BJ (cell line): ENCODE results near the gene SLC10A3. TPM values are rescaled to one million over a fixed set of nuclear protein-coding genes. Genes with fewer than 3 reads are reported as not detected.

Experiments
- CTCF ChIA-PET: fragments of 350-600 bp; formaldehyde crosslinking; extraction: SDS; loops from one replicate; lab custom pipeline; 2021; ENCODE audit warnings: antibody characterized with exemption, inconsistent platforms; lab: Yijun Ruan, JAX
- POLR2A ChIA-PET: fragments of 300-600 bp; sonication (Branson Sonifier 250); formaldehyde crosslinking; extraction: SDS; loops from one replicate; lab custom pipeline; 2021; ENCODE audit warnings: antibody characterized with exemption; lab: Charles Lee
- DNase-seq: peaks from one replicate; pipeline ENCODE4 v3.0.0-alpha.2; 2011; ENCODE audit warnings: low read depth
- H3K27me3 ChIP-seq: 2 replicates; pipeline ENCODE4 v1.6.0; 2011; ENCODE audit warnings: low read length; ENCODE audit not compliant: control insufficient read depth, insufficient read depth
- H3K36me3 ChIP-seq: 2 replicates; pipeline ENCODE4 v1.5.1; 2011; ENCODE audit warnings: low read length; ENCODE audit not compliant: control insufficient read depth, insufficient read depth
- H3K4me3 ChIP-seq: 2 replicates; pipeline ENCODE4 v1.5.1; 2011; ENCODE audit warnings: low read depth, mild to moderate bottlenecking, control low read depth, low read length
- polyA plus RNA-seq: library from polyadenylated mRNA; depleted of rRNA; stranded (reverse); fragments of >200 nt; gene quantifications from 2 replicates; pipeline ENCODE4 v1.2.3, GENCODE V29; 2011
- TF ChIP-seq, protein P1 (sequence below): IDR thresholded peaks from 2 replicates; pipeline ENCODE4 v1.5.1; 2011; ENCODE audit warnings: low read depth, mild to moderate bottlenecking, control low read depth, inconsistent platforms, low read length, moderate library complexity; ENCODE audit not compliant: insufficient read depth

Gene SLC10A3
- polyA plus RNA-seq, 1 experiment, result 45.6 TPM

DNA sequence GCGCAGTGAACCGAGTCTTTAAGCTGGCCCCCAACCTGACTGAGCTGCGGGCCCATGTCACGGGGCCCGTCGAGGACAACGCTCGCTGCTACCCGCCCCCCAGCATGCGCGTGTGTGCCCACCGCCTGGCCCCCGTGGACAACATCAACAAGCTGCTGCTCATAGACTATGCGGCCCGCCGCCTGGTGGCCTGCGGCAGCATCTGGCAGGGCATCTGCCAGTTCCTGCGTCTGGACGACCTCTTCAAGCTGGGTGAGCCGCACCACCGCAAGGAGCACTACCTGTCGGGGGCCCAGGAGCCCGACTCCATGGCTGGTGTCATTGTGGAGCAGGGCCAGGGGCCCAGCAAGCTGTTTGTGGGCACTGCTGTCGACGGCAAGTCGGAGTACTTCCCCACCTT is 30.1 kb downstream of the SLC10A3 start:
- CTCF ChIA-PET, result interaction anchor here (0.6 to 1.6 kb wide), 2 partner anchors 27 to 61 kb away, joined by 3 read pairs; no protein-coding TSS in a partner anchor
- Histone ChIP-seq H3K4me3 (peak overlapping the region; percentile 73), H3K27me3 (no peaks in the 10 kb centered on the region), H3K36me3 (peaks cover 18% of the 10 kb centered on the region)
- TF ChIP-seq, protein P1, sequence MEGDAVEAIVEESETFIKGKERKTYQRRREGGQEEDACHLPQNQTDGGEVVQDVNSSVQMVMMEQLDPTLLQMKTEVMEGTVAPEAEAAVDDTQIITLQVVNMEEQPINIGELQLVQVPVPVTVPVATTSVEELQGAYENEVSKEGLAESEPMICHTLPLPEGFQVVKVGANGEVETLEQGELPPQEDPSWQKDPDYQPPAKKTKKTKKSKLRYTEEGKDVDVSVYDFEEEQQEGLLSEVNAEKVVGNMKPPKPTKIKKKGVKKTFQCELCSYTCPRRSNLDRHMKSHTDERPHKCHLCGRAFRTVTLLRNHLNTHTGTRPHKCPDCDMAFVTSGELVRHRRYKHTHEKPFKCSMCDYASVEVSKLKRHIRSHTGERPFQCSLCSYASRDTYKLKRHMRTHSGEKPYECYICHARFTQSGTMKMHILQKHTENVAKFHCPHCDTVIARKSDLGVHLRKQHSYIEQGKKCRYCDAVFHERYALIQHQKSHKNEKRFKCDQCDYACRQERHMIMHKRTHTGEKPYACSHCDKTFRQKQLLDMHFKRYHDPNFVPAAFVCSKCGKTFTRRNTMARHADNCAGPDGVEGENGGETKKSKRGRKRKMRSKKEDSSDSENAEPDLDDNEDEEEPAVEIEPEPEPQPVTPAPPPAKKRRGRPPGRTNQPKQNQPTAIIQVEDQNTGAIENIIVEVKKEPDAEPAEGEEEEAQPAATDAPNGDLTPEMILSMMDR, result peak; percentile 34; the same call in 1 of the 2 replicates
- DNase-seq, result no peak
- POLR2A ChIA-PET, result no interaction called here

DNA sequence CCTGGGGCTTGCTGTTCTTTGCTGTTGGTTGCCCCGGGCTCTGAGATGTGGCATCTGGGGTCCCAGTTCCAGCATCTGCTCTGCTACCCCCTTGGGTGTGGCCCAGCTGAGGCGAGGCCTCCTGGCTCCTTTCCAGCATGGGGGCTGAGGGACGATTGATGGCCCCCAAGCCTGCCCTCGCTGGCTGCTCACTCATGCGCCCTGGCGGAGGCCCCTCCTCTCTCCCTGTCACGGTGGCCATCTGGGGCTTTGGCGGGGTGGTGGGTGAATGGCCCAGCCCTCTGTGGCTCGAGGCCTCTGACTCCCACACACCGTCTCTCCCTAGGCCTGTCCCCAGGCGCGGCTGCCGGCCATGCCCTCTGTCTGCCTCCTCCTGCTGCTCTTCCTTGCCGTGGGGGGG is 30.6 kb downstream of the SLC10A3 start:
- ChIA-PET POLR2A (no interaction called here), CTCF (interaction anchor here (1.0 to 1.6 kb wide), 2 partner anchors 23 to 26 kb away, joined by 3 read pairs; no protein-coding TSS in a partner anchor)
- TF ChIP-seq, protein P1, result no peak
- H3K4me3 ChIP-seq, result peak overlapping the region; percentile 73
- DNase-seq, result no peak
- no peaks in the 10 kb centered on the region for H3K27me3 ChIP-seq
- H3K36me3 ChIP-seq, result peaks cover 16% of the 10 kb centered on the region

DNA sequence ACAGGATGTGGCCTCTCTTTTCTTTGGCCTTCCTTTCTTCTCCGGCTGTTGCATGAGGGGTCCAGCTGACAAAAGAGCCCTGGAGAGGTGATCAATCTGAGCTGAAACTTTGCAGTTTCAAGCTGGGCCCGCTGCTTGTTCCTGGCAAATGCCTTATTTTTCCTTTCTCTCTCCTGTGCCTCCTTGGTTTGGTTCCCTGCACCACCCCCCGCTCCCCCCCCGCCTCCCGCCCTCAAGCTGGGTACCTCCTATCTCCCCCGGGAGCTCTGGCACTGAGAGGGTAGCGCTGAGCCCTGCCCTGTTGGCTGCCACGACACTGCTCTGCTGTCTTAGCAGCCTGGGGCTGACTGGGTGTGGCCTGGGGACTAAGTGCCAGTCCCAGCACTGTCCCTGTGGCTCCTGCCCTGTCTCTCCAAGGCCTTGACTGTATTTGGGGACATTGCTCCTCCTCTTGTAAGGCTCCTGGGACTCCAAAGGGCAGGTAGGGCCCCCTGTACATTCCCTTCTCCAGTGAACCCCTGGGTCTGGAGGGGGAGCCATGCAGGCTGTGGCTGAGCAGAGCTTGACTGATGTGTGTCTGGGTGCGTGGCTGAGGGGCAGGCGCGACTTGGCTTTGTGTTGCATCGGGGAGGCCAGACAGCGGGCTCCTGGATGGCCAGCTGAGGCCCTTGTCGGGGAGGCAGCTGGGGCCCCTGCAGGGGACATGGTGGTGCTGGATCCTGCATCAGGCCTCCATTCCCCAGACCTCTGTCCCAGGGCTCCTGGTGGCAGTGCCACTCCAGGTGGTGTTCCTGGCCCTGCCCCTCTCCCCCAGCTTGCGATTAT is 31.3 kb downstream of the SLC10A3 start:
- ChIA-PET POLR2A (interaction anchor here (0.5 kb wide), 1 partner anchor 359 kb away, joined by 5 read pairs; no protein-coding TSS in a partner anchor), CTCF (interaction anchor here (0.9 to 1.6 kb wide), 3 partner anchors 24 to 68 kb away, joined by 3 to 4 read pairs (median 3); no protein-coding TSS in a partner anchor)
- no peaks in the 10 kb centered on the region for H3K27me3 ChIP-seq
- no peak for DNase-seq
- peaks cover 13% of the 10 kb centered on the region for H3K36me3 ChIP-seq
- TF ChIP-seq, protein P1, result no peak
- H3K4me3 ChIP-seq, result peak overlapping the region; percentile 73

DNA sequence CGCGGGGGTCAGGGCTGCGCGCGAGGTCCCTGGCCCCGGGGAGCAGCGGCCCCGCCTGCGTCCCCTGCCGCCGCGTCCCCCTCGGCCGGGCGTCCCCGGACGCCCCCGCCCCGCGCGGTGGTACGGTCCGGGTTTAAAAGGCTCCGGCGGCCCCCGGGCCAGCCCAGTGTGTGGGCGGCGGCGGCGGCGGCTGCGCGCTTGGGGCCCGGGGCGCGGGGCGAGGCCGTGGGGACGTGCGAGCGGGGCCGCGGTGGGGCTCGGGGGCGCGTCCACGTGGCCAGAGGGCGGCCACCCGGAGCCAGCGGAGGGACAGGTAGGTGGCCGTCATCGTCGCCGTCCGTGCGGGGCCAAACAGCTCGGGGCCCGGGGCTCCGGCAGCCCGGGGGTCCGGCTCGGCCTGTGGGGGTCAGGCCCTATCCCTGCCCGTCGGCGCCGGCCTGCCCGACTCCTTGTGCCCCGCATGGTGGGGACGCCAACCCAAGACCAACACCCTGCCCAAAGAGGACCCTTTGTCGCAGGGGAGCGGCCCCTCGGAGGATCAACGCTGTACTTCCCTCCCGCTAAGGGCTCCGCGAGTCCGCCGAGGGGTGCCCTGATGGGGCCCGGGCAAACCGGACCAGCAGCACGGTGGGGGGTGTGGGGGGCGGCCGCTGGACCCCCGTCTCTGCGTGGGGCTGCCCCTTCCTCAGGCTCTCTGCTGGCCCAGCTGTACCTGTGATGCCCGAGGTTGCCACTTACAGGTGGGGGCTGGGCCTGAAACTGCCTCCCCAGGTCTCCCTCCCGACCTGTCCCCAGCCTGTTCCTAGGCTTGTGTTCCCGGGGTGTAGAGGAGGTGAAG is 32.1 kb downstream of the SLC10A3 start, which contains the start of gene PLXNA3:
Gene PLXNA3, plus strand, starts transcription at position 166 of the 838 bp plus-strand sequence. CDS start 1,903 bp downstream, outside the sequence.
- ChIA-PET CTCF (interaction anchor here (0.9 kb wide), 1 partner anchor 69 kb away, joined by 4 read pairs; no protein-coding TSS in a partner anchor), POLR2A (no interaction called here)
- no peak for DNase-seq

More for the DNA sequence above, 32.1 kb downstream of the SLC10A3 start, which contains the start of gene PLXNA3:
- peaks cover 11% of the 10 kb centered on the region for H3K36me3 ChIP-seq
- peak within 1 kb of the TSS; percentile 73 for H3K4me3 ChIP-seq
- H3K27me3 ChIP-seq, result no peaks in the 10 kb centered on the region
- TF ChIP-seq, protein P1, result no peak
